GM19324 (cell line): ENCODE measurements around the gene AEBP1.

ENCODE experiments used
- ATAC-seq: cut with Tn5 transposase; IDR thresholded peaks from one replicate; pipeline ENCODE4 v1.9.1; 2021; ENCODE audit warnings: mild to moderate bottlenecking, moderate library complexity; ENCODE audit not compliant: unreplicated experiment, low FRiP score

The AEBP1 gene

DNA sequence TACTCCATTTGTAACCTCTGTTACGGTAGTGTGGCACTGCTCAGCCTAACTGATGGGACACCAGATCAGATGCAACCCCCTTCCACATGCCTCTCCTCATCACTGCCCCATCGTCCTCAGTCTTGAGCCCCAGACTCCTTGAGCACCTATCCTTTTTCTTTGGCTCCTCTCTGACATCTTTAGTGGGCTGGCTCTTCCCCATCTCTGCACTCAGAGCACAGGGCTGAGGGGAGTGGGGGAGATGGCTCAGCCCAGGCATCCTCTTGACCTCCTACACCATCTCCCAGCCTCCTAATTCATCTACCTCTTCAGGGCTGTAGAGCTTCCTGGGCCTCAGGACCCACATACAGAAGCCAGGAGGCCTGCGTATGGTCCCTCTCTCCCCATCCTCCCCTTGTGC lies 20.3 kb upstream of the AEBP1 start:
- ATAC-seq, result no peak

DNA sequence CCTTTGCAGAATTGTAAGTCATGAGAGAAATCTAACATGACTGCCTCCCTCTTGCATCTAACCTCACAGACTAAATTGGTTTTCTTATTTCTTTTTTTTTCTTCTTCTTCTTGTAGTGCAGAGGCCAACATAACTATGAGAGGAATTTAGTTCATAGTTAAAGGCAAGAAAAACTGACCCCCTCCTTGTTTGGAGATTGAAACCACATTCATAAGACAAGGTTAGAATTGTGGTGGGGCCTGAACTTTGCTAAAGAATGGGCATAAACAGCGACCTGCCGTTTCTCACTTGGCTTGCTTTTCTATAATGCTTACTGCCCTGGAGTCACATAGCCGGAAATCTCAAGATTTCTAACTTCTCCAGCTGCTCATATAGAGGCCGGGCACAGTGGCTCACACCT lies 19.4 kb upstream of the AEBP1 start:
- no peak for ATAC-seq

GRCh38 chr7:44085546-44085945 lies 18.6 kb upstream of the AEBP1 start:
- no peak for ATAC-seq

DNA sequence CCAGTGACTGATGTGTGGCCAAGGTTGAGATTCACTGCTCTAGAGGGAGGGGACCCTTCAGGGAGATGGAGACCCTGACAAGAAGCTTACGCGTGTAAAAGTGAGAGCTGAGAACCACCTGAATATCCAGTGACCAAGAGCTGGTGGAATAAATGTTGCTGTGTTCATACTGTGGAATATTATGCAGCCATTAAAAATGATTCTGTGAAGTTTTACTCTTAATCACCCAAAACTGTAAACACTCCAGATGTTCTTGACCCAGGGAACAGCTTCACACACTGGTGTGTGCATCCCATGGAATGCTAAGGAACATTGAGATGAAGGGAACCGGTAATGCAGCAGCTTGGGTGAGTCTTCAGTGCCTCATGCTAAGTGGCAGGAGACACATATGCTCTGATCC lies 17.5 kb upstream of the AEBP1 start:
- ATAC-seq, result no peak

- ATAC-seq, result no peak
Measured at GRCh38 chr7:44087911-44088838, 16.0 kb upstream of the AEBP1 start.

DNA sequence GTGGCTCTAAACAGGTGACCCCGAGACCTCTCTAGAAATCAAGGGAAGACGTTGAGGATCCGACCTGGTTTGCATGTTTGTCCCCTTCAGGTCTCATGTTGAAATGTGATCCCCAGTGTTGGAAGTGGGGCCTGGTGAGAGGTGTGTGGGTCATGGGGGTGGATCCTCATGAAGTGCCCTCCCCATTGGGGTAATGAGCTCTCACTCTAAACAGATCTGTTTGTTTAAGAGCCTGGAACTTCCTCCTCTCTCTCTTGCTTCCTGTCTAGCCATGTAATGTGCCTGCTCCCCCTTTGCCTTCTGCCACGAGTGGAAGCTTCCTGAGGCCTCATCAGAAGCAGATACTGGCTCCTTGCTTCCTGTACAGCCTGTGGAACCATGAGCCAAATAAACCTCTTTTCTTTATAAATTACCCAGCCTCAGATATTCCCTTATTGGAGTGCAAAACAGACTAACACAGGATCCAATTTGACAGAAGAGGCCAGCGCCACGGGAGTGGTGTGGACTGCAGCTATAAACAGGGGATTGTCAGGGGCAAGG lies 11.0 kb upstream of the AEBP1 start:
- no peak for ATAC-seq

- ATAC-seq, result no peak
Measured at GRCh38 chr7:44094365-44094764, 9.8 kb upstream of the AEBP1 start.

GRCh38 chr7:44094883-44095592 lies 9.1 kb upstream of the AEBP1 start:
- ATAC-seq, result no peak

DNA sequence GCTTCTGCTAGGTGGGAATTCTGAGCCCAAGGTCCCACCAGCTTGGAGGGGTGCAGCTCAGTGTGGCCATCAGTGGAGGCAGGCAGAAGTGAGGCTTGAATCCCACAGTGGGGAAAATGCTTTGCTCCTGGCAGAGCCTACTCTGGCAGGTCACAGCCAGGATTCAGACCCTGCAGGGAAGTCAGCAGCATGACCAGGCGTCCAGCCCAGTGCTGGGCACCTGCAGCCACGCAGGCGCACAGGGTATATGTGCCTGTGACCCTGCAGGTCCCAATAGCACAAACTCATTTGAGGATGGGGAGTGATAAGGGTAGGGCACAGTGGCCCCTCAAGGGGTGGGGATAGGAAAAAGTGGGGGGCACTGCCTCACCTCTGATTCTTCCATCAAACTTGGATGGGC lies 8.4 kb upstream of the AEBP1 start:
- ATAC-seq, result no peak

GRCh38 chr7:44096326-44096881 lies 7.7 kb upstream of the AEBP1 start:
- no peak for ATAC-seq

GRCh38 chr7:44097064-44097932 lies 6.8 kb upstream of the AEBP1 start:
- peak; percentile 50 for ATAC-seq

DNA sequence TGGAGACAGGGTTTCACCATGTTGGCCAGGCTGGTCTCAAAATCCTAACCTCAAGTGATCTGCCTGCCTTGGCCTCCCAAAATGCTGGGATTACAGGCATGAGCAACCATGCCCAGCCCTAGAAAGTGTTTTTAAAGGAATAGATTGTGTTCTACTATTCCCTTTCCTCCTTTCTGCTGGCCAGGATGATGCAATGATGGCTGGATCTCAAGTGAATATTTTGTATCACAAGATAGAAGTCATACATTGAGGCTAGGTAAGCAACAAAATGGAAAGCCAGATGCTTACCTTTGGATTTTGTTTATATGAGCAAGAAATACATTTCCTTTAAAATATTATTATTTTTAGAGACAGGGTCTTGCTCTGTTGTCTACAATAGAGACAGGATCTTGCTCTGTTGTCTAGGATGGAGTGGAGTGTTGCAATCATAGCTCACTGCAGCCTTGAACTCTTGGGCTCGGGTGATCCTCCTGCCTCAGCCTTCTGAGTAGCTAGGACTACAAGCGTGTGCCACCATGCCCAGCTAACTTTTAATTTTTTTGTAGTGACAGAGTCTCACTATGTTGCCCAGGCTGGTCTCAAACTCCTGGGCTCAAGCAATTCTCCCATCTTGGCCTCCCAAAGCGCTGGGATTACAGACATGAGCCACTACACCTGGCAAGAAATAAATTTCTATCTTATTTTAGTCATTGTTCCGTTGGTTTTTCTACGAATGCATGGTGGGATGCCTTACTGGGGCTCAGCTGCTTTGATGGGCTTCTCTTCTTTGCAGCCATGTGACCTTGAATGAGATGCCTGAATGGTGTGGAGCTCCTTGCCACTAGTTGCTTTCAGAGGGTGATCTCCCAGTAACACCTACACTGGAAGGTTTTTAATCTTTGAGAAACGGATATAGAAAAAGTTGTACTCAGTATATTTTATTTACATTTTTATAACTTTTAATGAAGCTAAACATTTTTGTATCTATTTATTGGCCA lies 5.8 kb upstream of the AEBP1 start:
- ATAC-seq, result no peak

DNA sequence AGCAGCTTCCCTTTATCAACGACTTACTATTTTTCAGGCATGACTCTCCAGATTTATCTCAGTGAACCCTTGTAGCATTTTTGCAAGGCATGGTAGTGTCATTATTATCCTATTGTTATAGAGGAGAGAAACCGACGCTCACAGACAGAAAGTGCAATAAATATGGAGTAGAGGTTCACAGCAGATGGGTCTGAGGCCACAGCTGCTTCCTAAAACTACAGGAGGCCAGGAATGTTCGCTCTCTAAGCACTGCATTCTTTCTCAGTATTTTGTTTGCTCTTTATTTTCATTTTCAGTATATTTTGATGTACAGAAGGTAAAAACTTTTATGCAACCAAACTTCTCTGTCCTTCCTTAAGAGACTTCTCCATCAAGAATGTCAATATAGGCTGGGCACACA lies 4.5 kb upstream of the AEBP1 start:
- ATAC-seq, result no peak

GRCh38 chr7:44100458-44101302 lies 3.5 kb upstream of the AEBP1 start:
- no peak for ATAC-seq

DNA sequence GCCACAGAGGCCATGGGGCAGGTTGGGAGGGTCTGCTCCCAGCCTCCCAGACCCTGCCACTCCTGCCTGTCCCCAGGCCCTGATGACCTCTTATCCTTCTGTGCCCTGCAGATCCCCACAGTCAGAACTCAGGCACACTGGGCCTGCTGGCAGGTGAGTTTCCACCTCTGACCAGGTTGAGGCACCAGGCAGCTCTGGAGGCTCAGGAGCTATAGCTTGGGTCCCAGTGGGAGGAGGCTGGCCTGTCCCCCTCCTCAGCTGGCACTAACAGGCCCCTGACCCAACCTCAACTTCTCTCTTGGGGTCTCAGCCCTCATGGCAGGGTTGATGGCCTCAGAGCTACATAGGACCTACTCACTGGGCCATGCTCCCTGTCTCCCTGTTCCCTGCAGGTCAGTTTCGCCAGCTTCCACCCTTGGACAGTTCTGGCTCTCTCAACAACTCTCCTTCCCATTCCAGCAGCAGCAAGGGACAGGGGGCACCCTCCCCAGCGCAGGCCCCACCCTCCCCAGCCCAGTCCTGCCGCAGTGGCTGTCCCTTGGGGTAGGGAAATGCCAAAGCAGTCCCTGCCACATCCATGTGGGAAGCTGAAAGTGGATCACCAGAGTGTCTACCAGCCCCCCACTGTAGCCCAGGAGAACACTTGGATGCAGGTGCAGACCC lies 2.7 kb upstream of the AEBP1 start:
- no peak for ATAC-seq

- ATAC-seq, result no peak
Measured at GRCh38 chr7:44101966-44102845, 1.9 kb upstream of the AEBP1 start.
